ENCODE data around the gene VASH2. TPM values are rescaled to one million over a fixed set of nuclear protein-coding genes. Genes with fewer than 3 reads are reported as not detected.

The VASH2 gene
- total RNA-seq, 6 experiments from 2014 or later: 0.10 TPM; not detected in 5

DNA sequence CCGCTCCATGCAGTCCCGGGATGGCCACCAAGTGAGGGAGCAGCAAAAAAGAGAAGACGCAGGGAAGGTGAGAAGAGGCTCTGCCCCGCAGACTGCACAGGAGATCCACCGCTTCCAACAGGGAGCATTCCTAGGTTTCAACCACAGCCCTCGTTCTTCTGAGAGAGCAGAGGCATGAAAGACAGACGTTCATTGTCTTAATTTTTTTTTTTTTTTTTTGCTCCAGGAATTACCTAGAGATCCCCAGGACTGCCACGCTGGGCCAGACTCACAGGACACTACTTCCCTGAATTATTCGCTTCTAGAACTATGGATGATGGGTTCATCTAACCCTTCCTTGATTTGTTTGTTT is 33.2 kb upstream of the VASH2 start:
- peaks cover 38% of the 10 kb centered on the region for H3K27me3 Mint-ChIP-seq (ENCODE audit: insufficient read depth)
- H3K27ac Mint-ChIP-seq: no peak overlapping the region
- no peaks in the 10 kb centered on the region for H3K36me3 Mint-ChIP-seq (ENCODE audit: low read depth)
- DNase-seq: no peak
- H3K4me3 Mint-ChIP-seq: no peak overlapping the region
- H3K4me1 Mint-ChIP-seq (ENCODE audit: low read depth): 0 out of 2 replicates have a peak, but pooled peaks cover 5% of the 10 kb centered on the region
- no peaks in the 10 kb centered on the region for H3K9me3 Mint-ChIP-seq
- TF ChIP-seq, protein P1, sequence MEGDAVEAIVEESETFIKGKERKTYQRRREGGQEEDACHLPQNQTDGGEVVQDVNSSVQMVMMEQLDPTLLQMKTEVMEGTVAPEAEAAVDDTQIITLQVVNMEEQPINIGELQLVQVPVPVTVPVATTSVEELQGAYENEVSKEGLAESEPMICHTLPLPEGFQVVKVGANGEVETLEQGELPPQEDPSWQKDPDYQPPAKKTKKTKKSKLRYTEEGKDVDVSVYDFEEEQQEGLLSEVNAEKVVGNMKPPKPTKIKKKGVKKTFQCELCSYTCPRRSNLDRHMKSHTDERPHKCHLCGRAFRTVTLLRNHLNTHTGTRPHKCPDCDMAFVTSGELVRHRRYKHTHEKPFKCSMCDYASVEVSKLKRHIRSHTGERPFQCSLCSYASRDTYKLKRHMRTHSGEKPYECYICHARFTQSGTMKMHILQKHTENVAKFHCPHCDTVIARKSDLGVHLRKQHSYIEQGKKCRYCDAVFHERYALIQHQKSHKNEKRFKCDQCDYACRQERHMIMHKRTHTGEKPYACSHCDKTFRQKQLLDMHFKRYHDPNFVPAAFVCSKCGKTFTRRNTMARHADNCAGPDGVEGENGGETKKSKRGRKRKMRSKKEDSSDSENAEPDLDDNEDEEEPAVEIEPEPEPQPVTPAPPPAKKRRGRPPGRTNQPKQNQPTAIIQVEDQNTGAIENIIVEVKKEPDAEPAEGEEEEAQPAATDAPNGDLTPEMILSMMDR (IDR thresholded peaks at IDR 0.05): no peak

DNA sequence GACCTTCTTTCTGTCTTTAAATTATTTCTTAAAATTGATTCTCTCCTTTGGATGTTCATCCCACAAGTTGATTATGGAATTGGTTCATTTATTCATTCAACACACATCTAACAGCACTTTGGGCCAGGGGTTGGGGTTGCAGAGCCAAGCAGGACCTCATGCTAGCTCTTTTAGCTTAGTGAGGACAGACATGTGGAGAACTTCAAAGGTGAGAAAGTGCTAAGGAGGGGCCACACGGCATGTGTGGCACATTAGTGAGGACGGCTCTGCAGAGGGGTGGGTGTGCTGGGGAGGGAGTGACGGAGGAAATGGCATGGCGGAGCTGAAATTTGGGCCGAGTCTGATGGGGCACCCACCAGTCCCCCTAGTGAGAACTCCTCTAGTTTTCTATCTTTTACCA is 32.5 kb upstream of the VASH2 start:
- no peak for DNase-seq
- TF ChIP-seq, protein P1 (IDR thresholded peaks at IDR 0.05): no peak
- no peak overlapping the region for H3K27ac Mint-ChIP-seq
- H3K36me3 Mint-ChIP-seq (ENCODE audit: low read depth): no peaks in the 10 kb centered on the region
- H3K27me3 Mint-ChIP-seq (ENCODE audit: insufficient read depth): peaks cover 43% of the 10 kb centered on the region
- 0 out of 2 replicates have a peak, but pooled peaks cover 5% of the 10 kb centered on the region for H3K4me1 Mint-ChIP-seq (ENCODE audit: low read depth)
- no peaks in the 10 kb centered on the region for H3K9me3 Mint-ChIP-seq
- no peak overlapping the region for H3K4me3 Mint-ChIP-seq

DNA sequence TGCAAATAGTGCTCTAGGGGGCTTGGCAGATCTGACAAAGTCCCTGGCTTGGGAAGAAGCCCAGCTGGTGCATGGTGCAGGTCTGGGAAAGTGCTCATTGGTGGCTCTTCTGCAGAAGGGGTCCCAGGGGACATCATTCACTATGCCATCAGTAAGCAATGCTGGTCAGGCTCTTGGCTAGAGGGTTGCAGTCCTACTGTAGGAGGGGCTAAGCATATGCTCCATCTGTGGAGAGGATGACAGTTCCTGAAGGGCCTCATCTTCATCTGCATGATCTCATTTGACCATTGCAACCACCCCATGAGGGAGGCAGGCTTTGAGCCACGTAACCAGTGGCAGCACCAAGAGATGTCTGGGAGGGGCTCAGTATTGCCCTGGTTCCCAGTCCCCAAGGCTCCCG is 31.5 kb upstream of the VASH2 start:
- DNase-seq: no peak
- Mint-ChIP-seq H3K27ac (no peak overlapping the region), H3K4me1 (ENCODE audit: low read depth) (0 out of 2 replicates have a peak, but pooled peaks cover 5% of the 10 kb centered on the region), H3K27me3 (ENCODE audit: insufficient read depth) (peaks cover 50% of the 10 kb centered on the region), H3K4me3 (no peak overlapping the region), H3K9me3 (no peaks in the 10 kb centered on the region), H3K36me3 (ENCODE audit: low read depth) (no peaks in the 10 kb centered on the region)
- TF ChIP-seq, protein P1 (IDR thresholded peaks at IDR 0.05): no peak

DNA sequence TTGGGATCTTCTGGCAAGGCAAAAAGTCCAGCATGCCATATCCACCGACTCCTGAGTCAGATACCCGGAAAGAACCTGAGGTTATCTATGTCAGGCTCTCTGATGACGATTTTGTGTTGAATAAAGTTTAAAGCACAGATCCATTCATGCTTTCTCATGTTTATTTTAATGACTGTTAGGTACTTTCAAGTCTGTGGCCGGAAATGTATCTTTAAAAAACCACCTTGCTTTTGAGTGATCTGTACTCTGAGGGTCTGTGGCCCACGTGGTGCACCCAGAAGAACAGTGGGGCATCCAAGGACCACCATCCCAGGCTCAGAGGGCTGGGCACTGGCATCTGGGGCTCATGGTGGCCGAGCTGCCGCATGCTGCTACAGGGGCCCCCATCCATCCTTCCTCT is 30.1 kb upstream of the VASH2 start:
- peaks cover 50% of the 10 kb centered on the region for H3K27me3 Mint-ChIP-seq (ENCODE audit: insufficient read depth)
- TF ChIP-seq, protein P1 (IDR thresholded peaks at IDR 0.05): no peak

DNA sequence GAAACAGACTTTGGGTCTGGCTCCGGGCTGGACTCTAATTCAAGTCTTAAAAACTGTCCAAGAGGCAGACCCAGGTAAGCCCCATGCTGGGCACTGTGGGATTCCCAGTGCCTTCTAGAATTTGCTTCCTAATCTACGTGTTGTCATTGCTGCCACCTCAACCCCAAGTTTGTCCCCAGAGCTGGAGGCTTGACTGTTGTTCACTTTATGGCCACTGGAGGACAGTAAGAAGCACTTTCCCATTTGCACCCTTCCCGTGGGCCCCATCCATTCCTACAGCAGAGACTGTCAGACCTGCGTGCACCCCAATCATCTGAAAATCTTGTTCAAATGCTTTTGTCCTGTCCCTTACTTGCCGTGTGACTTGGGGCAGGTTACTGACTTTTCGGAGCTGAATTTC is 29.4 kb upstream of the VASH2 start:
- TF ChIP-seq, protein P1 (IDR thresholded peaks at IDR 0.05): peak; percentile 64
- H3K9me3 Mint-ChIP-seq: no peaks in the 10 kb centered on the region
- no peak for DNase-seq
- no peaks in the 10 kb centered on the region for H3K36me3 Mint-ChIP-seq (ENCODE audit: low read depth)
- peaks cover 22% of the 10 kb centered on the region for H3K4me1 Mint-ChIP-seq (ENCODE audit: low read depth)
- H3K27me3 Mint-ChIP-seq (ENCODE audit: insufficient read depth): peaks cover 48% of the 10 kb centered on the region
- no peak overlapping the region for H3K27ac Mint-ChIP-seq
- no peak overlapping the region for H3K4me3 Mint-ChIP-seq

More for the DNA sequence above, 30.1 kb upstream of the VASH2 start:
- Mint-ChIP-seq H3K36me3 (ENCODE audit: low read depth) (no peaks in the 10 kb centered on the region), H3K9me3 (no peaks in the 10 kb centered on the region), H3K4me1 (ENCODE audit: low read depth) (peaks cover 15% of the 10 kb centered on the region), H3K4me3 (no peak overlapping the region), H3K27ac (no peak overlapping the region)
- no peak for DNase-seq

DNA sequence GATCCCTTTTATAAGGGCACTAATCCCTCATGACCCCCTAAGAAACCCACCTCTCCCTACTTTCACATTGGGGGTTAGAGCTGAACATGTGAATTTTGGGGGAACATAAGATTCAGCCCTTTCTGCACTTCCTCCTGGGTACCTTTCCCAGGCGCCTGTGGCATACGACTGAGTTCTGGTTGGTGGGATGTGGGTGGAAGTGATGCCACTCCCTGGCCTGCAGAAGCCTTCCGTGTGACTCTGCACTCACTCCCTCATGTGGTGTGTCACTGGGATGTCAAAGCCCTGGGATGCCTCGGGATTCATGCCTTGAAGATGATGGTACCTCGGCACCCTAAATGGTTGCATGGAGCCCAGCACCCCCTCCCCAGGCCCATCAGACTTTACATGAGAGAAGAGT is 28.3 kb upstream of the VASH2 start:
- Mint-ChIP-seq H3K9me3 (no peaks in the 10 kb centered on the region), H3K27me3 (ENCODE audit: insufficient read depth) (peaks cover 44% of the 10 kb centered on the region), H3K4me3 (no peak overlapping the region), H3K4me1 (ENCODE audit: low read depth) (peaks cover 17% of the 10 kb centered on the region), H3K27ac (no peak overlapping the region), H3K36me3 (ENCODE audit: low read depth) (no peaks in the 10 kb centered on the region)
- TF ChIP-seq, protein P1 (IDR thresholded peaks at IDR 0.05): no peak
- DNase-seq: no peak
